T-helper 9 cell (primary cell): ENCODE results near the gene BMAL2.

ENCODE experiments used
- DNase-seq: peaks from one replicate; pipeline ENCODE4 v3.0.0-alpha.2; 2020
- total RNA-seq, 2 donors: gene quantifications; one replicate each; lab custom pipeline; 2026; lab: John Stamatoyannopoulos, UW

The BMAL2 gene
- total RNA-seq, result 0.24 to 2.9 reads per million in 2 donors

DNA sequence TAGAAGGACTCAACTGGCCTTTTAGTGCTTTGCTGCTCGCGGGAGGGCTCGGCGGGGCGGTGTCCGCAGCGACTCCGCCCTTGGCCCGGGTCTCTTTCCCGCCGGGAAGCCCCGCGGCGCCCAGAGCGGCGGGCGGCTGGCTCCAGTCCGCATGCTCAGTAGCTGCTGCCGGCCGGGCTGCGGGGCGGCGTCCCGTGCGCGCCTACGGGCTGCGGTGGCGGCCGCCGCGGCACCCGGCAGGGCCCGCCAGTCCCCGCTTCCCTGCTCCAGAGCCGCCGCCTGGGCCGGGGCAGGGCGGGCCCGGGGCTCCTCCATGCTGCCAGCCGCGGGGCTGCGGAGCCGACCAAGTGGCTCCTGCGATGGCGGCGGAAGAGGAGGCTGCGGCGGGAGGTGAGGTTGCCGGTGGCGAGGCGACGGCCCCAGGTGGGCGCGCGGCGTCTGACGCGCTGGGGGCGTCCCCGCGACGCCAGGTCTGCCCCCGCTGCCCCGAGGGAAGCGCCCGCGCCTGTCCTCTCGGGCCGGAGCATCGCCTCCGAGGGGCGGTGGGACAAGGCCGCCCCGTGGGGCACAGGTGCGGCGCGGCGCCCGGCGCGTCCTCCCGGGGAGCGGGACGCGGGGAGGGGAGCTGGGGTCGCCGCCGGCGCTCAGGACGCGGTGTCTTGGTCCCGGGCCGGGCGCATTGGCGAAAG lies at the start of gene BMAL2:
Gene BMAL2, plus strand, starts transcription at position 123 of the 689 bp plus-strand sequence. Its CDS starts 237 bp downstream, at position 360.
- peak; percentile 4 for DNase-seq

- DNase-seq, result no peak
These were observed 48.6 kb upstream of the BMAL2 start for GRCh38 chr12:27284021-27284420.

GRCh38 chr12:27284751-27285150 lies 47.9 kb upstream of the BMAL2 start:
- no peak for DNase-seq

DNA sequence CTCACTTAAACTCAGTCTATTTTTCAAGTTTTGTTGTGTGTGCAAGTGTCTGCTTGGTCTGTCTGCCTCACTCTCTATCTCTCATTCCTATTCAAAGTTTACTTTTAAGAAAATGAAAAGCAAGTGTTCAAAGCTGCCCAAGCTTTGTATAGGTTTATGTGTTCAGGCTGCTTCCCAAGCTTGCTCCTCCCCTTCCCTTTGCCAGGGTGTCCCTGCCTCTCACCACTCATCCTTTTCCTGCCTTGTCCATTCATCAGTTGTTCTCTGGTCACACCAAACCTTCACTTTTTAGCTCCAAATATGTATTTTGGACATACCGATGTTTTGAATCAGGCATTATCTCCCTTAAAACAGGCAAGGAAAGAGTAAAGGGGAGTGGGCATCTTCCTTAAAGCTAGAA lies 47.2 kb upstream of the BMAL2 start:
- no peak for DNase-seq

GRCh38 chr12:27289414-27289813 lies 43.2 kb upstream of the BMAL2 start:
- DNase-seq, result no peak

- no peak for DNase-seq
These were observed 42.0 kb upstream of the BMAL2 start for GRCh38 chr12:27290501-27291168.

- no peak for DNase-seq
These were observed 40.8 kb upstream of the BMAL2 start for GRCh38 chr12:27291862-27292261.

GRCh38 chr12:27292718-27293117 lies 39.9 kb upstream of the BMAL2 start:
- DNase-seq, result no peak

- DNase-seq, result no peak
These were observed 39.2 kb upstream of the BMAL2 start for GRCh38 chr12:27293463-27293862.

GRCh38 chr12:27296674-27297073 lies 36.0 kb upstream of the BMAL2 start:
- no peak for DNase-seq

DNA sequence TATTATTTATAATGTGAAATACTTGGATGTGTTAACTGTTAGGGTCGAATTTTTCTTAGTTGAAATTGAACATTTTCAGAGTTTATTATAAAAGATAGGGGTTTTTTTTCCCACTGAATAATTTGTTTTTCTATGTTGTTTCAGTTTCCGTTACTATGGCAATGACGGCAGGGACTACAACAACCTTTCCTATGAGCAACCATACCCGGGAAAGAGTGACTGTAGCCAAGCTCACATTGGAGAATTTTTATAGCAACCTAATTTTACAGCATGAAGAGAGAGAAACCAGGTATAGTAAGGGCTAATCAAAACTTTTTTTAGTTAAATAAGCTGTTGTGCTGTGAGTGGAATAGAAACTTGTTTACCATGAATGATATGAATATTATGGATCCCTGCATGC lies 35.1 kb upstream of the BMAL2 start:
- DNase-seq, result no peak

DNA sequence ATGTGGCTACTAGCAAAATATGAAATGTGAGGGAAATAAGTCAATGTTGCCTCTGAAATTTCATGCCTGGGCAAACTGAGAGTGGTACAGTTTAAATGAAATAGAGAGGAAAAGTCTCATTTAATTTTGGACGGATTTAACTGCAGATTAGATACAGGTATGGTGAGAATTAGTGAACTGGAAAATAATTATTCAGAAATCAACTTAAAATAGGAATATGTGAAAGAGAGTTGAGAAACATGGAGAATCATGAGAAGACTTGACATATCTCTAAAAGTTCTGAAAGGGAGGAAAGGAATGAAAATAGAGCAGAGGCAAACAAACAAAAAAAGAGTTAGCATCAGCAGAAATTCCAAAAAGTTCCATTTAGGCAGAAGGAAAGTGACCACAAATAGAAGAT lies 33.5 kb upstream of the BMAL2 start:
- DNase-seq, result no peak

DNA sequence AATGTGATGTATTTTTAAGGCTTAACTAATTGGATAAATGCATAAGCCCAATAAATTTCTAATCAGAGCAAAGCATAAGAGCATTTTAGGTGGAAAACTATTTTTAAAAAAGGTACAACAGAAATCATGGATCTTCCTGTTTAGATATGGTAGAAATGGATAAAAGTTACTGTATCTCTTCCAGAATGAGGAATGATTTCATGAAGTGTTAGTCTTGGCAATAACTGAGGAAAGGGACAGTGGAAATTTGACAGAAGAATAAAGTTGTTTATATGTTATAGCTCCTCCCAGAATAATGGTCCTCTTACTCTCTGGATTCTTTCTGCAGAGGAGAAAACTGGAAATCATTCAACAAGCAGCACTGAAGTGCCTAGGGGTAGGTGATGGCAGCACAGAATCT lies 32.4 kb upstream of the BMAL2 start:
- no peak for DNase-seq

- DNase-seq, result no peak
These were observed 29.2 kb upstream of the BMAL2 start for GRCh38 chr12:27303139-27304111.

DNA sequence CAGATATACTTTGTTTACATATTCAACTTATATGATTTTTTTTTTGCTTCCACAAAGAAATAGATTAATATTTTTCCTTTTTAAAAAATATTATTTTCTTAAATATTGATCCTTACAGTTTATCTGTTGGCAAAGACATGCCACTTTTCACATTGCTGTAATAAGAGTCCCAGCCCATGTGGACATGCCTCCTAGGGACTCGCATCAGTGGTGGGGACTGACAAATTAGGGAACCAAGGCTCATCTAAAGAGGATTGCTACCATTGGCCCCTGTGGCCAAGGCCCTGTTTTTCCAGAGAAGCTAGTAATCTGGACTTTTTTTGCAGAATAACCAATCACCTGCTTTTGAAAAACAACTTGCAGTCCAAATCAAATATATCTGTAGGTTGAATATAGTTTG lies 27.8 kb upstream of the BMAL2 start:
- no peak for DNase-seq

DNA sequence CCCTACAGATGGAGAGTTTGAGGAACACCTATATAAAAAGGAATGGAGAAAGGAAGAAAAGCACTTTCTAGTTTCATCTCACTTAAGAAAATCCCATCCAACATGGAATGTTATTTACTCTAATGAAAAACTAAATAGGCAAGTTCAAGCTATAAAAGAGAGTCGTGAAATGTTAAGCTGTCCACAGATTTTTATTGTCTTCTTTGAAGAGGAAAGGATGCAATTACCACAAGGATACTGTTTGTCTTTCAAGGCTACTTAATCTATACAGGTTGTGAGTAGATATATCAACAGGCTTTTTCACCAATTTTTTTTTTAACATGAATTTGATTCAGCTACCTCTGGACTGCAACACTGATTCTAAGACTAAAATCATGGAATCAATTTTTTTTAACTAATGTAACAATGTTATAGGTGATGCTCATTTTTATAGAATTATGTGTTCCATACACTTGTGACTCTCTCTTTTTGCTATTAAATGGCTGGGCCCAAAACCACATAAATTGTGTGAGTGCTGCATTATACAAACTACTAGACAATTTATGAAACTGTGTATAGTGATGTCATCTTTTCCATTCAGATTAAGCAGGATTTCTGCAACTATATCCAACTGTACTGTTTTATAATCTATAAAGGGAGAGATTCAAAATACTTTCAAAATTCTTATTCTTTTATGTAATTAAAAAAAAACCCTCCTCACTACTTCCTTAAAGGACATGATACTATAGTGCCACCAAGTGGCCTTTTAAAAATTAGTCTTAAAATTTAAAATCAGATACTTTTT lies 26.8 kb upstream of the BMAL2 start:
- no peak for DNase-seq

- no peak for DNase-seq
These were observed 23.2 kb upstream of the BMAL2 start for GRCh38 chr12:27309293-27309994.

- DNase-seq, result no peak
These were observed 22.7 kb upstream of the BMAL2 start for GRCh38 chr12:27309995-27310315.

- no peak for DNase-seq
These were observed 15.7 kb upstream of the BMAL2 start for GRCh38 chr12:27316947-27317346.

GRCh38 chr12:27319409-27319808 lies 13.2 kb upstream of the BMAL2 start:
- DNase-seq, result no peak

DNA sequence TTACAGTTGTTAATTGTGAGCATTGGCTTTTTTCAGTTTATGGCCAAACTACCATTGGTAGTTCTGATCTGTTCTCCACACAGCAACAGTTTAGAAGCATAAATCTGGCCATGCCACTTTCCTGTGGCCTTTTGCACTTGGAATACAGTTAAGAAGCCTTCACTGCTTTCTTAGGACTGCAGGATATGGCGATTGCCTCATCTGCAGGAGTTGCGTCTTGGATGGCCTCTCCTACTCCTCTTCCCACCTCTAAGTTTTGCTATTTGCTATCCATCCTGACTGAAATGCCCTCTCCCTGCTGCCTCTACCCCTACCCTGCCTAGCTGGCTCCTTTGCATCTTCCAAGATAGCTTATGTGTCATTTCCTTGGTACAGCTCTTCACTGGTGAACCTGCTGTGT lies 12.8 kb upstream of the BMAL2 start:
- DNase-seq, result no peak

DNA sequence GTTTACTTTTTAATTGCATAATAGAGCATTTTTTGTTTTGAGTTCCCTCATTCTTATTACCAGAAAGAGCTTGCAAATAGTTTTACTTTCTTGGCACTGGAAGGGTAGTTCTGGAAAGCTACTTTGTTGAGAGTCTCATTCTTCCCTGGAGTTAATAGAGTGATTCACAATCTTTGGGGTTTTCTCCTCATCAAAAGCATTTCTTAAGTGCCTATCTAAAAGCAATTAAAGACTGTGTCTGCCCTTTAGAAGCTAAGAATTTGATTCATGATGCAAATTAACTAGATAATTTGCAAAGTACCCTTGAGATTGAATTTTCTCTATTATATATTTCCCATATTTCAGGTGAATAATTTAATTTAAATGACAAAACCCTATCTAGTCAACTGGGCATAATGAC lies 8.1 kb upstream of the BMAL2 start:
- DNase-seq, result no peak
